IPS-NIHi11 (cell line): ENCODE results near the gene DCAF7.

Experiments
- DNase-seq: peaks from one replicate; pipeline ENCODE4 v3.0.0; 2012; ENCODE audit warnings: mixed read lengths, low spot score

DCAF7 gene

GRCh38 chr17:63629627-63630026 lies 79.3 kb downstream of the DCAF7 start:
- DNase-seq = no peak

GRCh38 chr17:63631062-63631461 lies 80.8 kb downstream of the DCAF7 start:
- no peak for DNase-seq

- no peak for DNase-seq
Measured at GRCh38 chr17:63631626-63632025, 81.3 kb downstream of the DCAF7 start.

GRCh38 chr17:63633742-63634141 lies 83.5 kb downstream of the DCAF7 start:
- DNase-seq = no peak

- DNase-seq = no peak
Measured at GRCh38 chr17:63634163-63634562, 83.9 kb downstream of the DCAF7 start.

GRCh38 chr17:63634816-63635215 lies 84.5 kb downstream of the DCAF7 start:
- DNase-seq = no peak

- DNase-seq = no peak
Measured at GRCh38 chr17:63635290-63635689, 85.0 kb downstream of the DCAF7 start.

- DNase-seq = no peak
Measured at GRCh38 chr17:63635787-63636186, 85.5 kb downstream of the DCAF7 start.

GRCh38 chr17:63639125-63639524 lies 88.8 kb downstream of the DCAF7 start:
- DNase-seq = no peak

GRCh38 chr17:63640038-63640437 lies 89.8 kb downstream of the DCAF7 start:
- DNase-seq = no peak

GRCh38 chr17:63641692-63642448 lies 91.6 kb downstream of the DCAF7 start:
- no peak for DNase-seq
